Measurements from ENCODE around the gene EGFL6. TPM values are rescaled to one million over a fixed set of nuclear protein-coding genes. Genes with fewer than 3 reads are reported as not detected.
"Not testable (repeated sequence)": the region's sequence is repeated elsewhere in the genome, so short reads cannot be mapped to it uniquely, and the experiment has no call there.

The EGFL6 gene
- total and polyA plus RNA-seq, 2 of the 13 experiments (the other 11 are each of a cell fraction or from before 2014, with no cell fraction given): not detected

GRCh38 chrX:13638826-13639225 is 69.4 kb downstream of the EGFL6 start:
- DNase-seq (ENCODE audit: low spot score): no peak
- CTCF ChIA-PET (ENCODE audit: low intra/inter-chr PET ratio, low total read pairs): no interaction called here

GRCh38 chrX:13641684-13642083 is 72.3 kb downstream of the EGFL6 start:
- H3K4me1 ChIP-seq (ENCODE audit: insufficient read depth, low read length); H3K36me3 ChIP-seq (replicated peaks in 1 of 2; ENCODE audit: control insufficient read depth in 1 of 2, insufficient read depth in 2 of 2, low read length in 2 of 2); H3K4me2 ChIP-seq (ENCODE audit: low read depth, low read length); H3K9ac ChIP-seq (ENCODE audit: insufficient read depth, low read depth, low read length); H3K9me3 ChIP-seq (ENCODE audit: low read length); H3K79me2 ChIP-seq (ENCODE audit: insufficient read depth, low read length); H3K27ac ChIP-seq (ENCODE audit: extremely low read length, insufficient read depth, low read length); CTCF ChIA-PET (ENCODE audit: low intra/inter-chr PET ratio, low total read pairs); H4K20me1 ChIP-seq (ENCODE audit: insufficient read depth, low read length); DNase-seq (ENCODE audit: low spot score); H3K27me3 ChIP-seq (ENCODE audit: control insufficient read depth in 1 of 2, insufficient read depth in 2 of 2, low read length in 2 of 2); H2AFZ ChIP-seq (ENCODE audit: low read length); POLR2A ChIA-PET; FAIRE-seq; ATAC-seq; BruUV-seq (replicated peaks); H3K4me3 ChIP-seq (replicated peaks in 1 of 3; ENCODE audit: insufficient read depth in 1 of 3, low read depth in 2 of 3, low read length in 3 of 3); intact Hi-C loops (cut with micrococcal nuclease; ENCODE audit: unreplicated experiment): not testable (repeated sequence)
- 5% methylated on average over 2 of the region's 4 CpGs for WGBS (ENCODE audit: low lambda C conversion rate)
- in situ Hi-C loops (cut with HindIII; ENCODE audit: extremely low pct_ligation_motif_present, low pct_unique_long_range_greater_than_20kb): loop anchor here (10.0 kb wide), 1 partner anchor 127 kb away; no protein-coding TSS in a partner anchor

More at GRCh38 chrX:13638826-13639225, 69.4 kb downstream of the EGFL6 start:
- no peaks in the 10 kb centered on the region for H3K9me3 ChIP-seq (ENCODE audit: low read length)
- no peak overlapping the region for H3K27ac ChIP-seq (ENCODE audit: extremely low read length, insufficient read depth, low read length)
- no peak overlapping the region for H2AFZ ChIP-seq (ENCODE audit: low read length)
- no peaks in the 10 kb centered on the region for H3K79me2 ChIP-seq (ENCODE audit: insufficient read depth, low read length)
- H4K20me1 ChIP-seq (ENCODE audit: insufficient read depth, low read length): no peaks in the 10 kb centered on the region
- H3K4me2 ChIP-seq (ENCODE audit: low read depth, low read length): no peak overlapping the region
- ATAC-seq (no peak), FAIRE-seq (no peak)
- no peaks in the 10 kb centered on the region for H3K4me1 ChIP-seq (ENCODE audit: insufficient read depth, low read length)
- WGBS (ENCODE audit: low lambda C conversion rate): 0% methylated on average over 3 of the region's 3 CpGs
- no peak overlapping the region for H3K4me3 ChIP-seq (replicated peaks in 1 of 3; ENCODE audit: insufficient read depth in 1 of 3, low read depth in 2 of 3, low read length in 3 of 3)
- in situ Hi-C loops (cut with HindIII; ENCODE audit: extremely low pct_ligation_motif_present, low pct_unique_long_range_greater_than_20kb) (no loop called here), intact Hi-C loops (cut with micrococcal nuclease; ENCODE audit: unreplicated experiment) (no loop called here)
- no peak overlapping the region for H3K9ac ChIP-seq (ENCODE audit: insufficient read depth, low read depth, low read length)
- POLR2A ChIA-PET: no interaction called here
- BruUV-seq (replicated peaks): no TSS peak
- H3K36me3 ChIP-seq (replicated peaks in 1 of 2; ENCODE audit: control insufficient read depth in 1 of 2, insufficient read depth in 2 of 2, low read length in 2 of 2): no peaks in the 10 kb centered on the region
- no peaks in the 10 kb centered on the region for H3K27me3 ChIP-seq (ENCODE audit: control insufficient read depth in 1 of 2, insufficient read depth in 2 of 2, low read length in 2 of 2)
- TF ChIP-seq PBX2 (CRISPR knock-in tag; IDR thresholded peaks at IDR 0.05): no peak
- TF ChIP-seq CENPT (CRISPR knock-in tag; IDR thresholded peaks at IDR 0.05; ENCODE audit: low read depth): no peak
